ENCODE results near the gene PRRT4.

PRRT4 gene

DNA sequence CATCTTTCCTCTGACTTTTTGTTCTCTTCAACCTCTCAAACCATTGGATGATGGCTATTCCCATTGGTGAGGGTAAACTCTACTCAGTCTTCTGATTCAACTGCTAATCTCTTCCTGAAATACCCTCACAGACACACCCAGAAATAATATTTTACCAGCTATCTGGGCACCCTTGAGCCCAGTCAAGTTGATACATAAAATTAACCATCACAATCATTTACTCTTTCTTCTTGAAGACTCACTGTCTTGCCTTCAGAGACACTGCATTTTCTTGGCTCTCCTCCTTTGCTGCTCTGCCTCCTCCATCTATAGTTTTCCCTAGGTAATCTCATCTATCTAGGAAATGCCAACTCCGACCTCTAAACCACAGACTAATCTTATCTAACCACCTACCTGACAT lies 12.6 kb upstream of the PRRT4 start:
- no peak for DNase-seq (ENCODE audit: low read depth in 3 of 3)

DNA sequence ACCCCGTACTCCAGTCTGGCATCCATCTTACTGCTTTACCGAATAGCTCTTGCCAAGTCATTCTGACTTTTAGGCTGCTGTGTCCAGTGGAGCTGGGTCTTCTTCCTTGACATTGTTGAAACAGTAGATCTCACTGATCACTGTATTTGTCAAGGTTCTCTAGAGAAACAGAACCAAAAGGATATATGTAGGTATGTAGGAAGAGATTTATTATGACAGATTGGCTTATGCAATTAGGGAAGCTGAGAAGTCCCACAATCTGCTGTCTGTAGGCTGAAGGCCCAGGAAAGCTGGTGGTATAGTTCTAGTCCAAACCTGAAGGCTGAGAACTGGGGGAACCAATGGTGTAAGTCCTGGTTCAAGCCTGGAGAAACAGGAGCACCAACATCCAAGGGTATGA lies 12.1 kb upstream of the PRRT4 start:
- no peak for DNase-seq (ENCODE audit: low read depth in 3 of 3)

DNA sequence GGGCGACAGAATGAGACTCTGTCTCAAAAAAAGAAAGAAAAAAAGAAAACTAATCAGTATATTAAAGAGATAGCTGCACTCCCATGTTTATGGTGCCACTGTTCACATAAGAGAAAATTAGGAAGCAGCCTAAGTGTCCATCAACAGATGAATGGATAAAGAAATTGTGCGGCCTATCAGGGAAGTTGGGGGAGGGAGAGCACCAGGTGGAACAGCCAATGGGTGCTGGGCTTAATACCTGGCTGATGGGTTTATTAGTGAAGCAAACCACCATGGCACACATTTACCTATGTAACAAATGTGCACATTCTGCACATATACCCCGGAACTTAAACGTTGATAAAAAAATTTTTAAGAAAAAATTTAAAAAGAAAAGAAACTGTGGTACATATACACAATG lies 9.0 kb upstream of the PRRT4 start:
- DNase-seq (ENCODE audit: low read depth in 3 of 3): no peak

DNA sequence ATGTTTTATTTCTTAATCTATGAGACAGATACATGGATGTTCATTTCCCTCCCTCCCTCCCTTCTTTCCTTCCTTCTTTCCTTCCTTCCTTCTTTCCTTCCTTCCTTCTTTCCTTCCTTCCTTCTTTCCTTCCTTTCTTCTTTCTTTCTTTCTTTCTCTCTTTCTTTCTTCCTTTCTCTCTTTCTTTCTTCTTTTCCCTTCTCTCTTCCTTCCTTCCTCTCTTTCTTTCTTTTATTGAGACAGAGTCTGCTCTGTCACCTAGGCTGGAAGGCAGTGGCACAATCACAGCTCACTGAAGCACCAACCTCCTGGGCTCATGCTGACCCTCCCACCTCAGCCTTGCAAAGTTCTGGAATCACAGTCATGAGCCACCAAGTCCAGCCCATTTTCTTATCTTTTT lies 5.5 kb upstream of the PRRT4 start:
- DNase-seq (ENCODE audit: low read depth in 3 of 3): no peak

DNA sequence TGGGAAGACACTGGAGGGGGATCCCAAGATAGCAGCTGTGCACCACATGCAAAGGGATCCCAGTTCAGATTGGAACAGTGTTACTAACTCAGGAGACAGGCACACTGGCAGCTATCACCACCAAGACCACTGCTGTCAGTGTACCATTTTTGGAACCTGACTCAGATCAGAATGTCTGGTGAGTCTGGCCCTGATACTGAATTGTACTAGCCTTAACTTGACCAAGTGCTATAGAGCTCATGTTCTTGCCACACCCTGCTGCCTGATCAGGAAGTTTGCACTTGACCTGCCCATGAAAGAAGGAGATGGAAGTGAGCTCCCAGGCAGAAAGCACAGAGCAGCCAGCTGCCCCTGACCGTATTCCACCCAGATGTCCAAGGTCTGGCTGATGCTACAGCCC lies 4.8 kb upstream of the PRRT4 start:
- DNase-seq (ENCODE audit: low read depth in 3 of 3): no peak

DNA sequence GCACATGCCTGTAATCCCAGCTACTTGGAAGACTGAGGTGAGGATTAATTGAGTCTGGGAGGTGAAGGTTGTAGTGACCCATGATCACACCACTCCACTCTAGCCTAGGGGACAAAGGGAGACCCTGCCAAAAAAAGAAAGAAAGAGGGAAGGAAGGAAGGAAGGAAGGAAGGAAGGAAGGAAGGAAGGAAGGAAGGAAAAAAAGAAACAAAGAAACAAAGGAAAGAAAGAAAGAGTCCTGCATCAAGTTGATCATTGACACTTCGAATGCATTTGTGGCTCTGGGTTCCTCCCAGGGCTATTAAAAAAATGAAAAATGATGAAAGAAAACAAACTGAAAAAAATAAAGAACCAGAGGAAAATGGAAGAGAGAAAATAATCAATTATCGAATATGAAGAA lies 3.9 kb upstream of the PRRT4 start:
- DNase-seq (ENCODE audit: low read depth in 3 of 3): no peak

DNA sequence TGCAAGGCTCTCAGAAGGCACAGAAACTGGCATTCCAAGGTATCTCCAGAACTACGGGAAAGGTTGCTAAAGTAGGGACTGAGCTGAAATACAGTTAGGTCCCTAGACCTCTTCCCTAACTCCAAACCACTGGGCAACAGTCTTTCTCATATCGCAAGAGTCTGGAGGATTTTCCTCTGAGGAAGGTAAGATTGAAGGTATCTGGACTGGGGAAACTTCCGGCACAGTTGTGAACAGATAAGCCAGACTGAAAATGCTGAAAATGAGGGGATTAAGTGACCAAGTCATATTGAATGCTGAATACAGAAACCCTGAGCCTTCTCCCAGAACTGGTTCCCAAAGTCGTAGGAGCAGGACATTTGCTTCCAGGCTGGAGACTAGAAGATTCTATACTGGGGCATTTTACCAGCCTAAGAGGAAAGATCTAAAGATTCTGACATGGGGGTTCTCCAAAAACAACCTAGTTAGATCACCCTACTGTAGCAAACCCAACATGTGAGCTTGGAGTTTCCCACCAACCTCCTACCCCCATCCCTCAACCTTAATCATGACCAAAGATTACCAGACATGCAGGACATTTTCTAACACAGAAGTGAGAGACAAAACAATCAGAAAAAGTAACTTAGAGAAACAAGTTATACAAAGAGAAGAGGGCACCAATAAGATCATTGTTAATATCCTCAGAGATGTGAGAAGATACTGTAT lies 2.8 kb upstream of the PRRT4 start:
- DNase-seq (ENCODE audit: low read depth in 3 of 3): no peak

DNA sequence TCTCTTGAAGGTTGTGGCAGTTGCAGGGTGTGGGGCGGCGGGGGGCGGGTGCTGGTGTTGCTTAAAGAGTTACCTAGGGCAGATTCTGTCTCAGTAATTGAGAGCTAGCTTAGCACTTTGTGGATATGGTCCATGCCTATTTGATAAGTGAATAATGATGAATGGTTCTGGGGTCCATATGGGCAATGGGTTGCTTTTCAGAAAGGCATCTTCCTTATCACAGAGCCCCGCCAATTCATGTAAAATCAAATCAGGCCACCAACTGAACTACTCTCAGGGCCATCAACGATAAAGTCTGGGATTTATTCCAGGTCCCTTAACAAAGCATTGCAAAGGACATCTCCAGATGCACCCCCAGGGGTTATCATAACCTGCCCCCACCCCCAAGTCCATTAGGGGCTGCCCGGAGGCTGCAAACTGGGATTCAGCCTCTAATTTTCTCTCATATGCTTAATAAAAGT lies 1.8 kb upstream of the PRRT4 start:
- DNase-seq (ENCODE audit: low read depth in 3 of 3): no peak

DNA sequence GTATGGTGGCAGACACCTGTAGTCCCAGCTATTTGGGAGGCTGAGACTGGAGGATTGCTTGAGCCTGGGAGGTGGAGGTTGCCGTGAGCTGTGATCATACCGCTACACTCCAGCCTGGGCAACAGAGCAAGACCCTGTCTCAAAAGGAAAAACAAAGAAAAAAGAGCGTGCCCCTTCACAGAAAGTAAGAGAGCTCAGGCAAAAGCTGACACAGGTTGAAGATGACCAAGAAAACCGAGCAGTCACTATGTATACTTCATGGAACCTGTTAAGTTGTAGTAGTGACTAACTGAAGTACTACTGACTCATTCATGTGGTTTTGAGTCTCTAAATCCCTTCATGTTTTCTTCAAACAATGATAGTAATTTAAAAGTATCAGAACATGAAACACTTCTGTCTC lies 1.2 kb upstream of the PRRT4 start:
- no peak for DNase-seq (ENCODE audit: low read depth in 3 of 3)

DNA sequence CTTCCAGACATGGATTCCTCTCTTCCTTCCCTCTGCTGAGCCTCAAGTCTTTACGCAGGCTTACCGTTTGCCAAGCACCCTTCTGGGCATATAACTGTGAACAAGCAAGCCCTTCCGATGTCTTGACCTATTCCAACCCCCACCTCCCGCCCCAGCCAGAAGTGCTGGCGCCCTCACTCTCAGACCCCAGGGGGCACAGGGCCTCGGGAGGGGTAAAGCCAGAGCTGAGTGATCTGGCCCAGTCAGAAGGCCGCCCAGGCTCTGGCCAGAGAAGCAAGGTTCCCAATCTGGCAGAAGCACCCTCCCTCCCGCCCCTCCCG lies 1.2 kb downstream of the PRRT4 start:
- DNase-seq (ENCODE audit: low read depth in 3 of 3): no peak

DNA sequence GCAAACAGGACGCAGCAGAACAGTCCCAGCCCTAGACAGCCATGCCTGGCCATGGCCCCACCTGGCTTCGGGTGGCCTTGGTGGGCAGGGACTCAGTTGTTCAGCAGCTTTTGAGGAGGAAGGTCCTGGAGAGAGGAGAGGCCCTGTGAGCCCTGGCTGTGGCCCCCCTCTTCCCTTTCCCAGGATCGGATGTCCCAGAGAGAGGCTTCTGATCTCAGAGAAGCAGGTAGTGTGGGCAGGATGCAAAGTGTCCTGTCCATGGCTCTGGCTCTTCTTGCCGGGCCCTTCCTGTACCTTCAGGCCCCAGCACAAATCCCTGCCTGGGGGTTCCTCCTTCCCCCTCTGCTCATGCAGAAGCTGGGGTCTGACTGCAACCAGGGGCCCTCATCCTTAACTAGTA lies 1.6 kb downstream of the PRRT4 start:
- DNase-seq (ENCODE audit: low read depth in 3 of 3): no peak

DNA sequence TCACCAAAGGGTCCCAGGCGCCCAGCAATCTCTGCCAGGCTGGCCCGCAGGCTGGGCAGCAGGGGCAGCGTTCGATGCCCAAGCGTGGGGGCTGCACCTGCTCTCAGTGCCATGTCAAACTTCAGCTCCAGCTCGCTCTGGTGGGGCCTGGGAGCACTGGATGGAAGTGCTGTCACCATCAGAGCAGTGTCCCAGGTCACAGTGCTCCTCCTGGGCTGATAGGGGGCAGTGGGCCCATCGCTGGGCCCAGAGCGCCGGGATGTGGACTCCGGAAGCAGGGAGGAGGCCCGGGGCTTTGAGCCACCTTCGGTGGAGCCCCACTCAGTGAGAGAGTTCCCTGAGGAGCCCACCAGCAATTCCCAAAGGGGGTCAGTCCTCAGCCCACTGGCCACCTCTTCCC lies 2.2 kb downstream of the PRRT4 start:
- DNase-seq (ENCODE audit: low read depth in 3 of 3): no peak

DNA sequence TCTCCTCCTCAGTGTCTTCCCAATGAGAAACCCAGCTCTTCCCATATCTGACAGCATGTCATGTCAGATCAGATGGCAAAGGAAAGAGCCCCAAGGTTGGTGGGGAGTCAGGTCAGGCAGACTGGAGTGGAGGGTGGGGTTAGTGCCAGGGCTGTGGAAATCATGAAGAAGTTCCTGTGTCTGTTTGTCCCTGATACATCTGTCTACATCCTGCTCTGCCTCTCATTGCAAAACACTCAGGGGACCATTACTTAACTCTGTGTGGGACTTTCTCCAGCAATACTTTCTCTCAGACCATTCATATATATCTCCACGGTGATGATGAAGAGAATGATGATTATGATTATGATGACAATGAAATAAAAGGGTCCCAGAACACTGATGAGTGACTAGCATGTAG lies 3.3 kb downstream of the PRRT4 start:
- DNase-seq (ENCODE audit: low read depth in 3 of 3): no peak

DNA sequence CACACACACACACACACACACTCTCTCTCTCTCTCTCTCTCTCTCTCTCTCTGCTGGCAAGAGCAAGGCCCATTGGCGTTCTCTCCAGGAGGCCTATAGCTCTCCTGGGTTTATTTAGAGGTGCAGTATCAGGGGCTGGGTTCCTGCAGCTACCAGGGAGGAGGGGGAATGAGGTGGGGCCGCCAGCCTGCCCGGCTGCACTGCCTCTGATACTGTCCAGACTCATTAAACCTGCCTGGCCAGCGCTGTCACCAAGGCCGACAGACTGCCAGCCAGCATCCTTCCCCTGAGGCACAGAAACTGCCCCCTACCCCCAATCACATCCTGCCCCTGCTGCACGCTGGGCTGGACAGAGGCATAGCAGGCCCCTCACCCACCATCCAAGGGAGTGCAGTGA lies 4.3 kb downstream of the PRRT4 start:
- DNase-seq (ENCODE audit: low read depth in 3 of 3): no peak

DNA sequence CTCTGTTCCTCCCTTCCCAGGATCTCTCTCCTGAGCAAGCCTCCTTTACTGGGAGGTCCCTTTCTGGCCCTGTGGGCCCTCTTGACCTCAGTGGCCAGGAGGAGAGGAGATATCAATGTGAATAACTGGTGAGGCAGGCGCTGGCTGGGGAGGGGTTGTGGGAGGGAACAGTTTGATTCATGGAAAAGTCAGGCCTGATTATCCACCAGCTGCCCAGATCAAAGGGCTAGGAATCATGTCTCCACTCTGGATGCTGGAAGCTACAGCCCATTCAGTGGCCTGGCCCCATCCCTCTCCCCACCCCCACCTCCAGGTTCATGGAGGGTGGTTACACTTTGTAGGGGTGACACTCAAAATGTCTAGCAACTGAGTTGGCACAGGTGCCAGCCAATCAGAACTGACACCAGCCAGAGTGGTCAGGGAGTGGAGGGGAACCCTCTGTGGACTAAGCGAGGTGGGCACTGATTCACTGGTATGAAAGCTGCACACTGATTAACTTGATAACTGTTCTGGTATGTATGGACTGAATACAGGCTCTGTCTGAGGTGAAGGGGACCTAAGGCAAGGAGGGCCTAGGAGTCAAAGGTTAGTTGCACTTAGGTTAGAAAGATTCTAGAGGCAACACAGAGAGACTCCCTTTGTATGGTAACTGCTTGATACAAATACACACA lies 4.8 kb downstream of the PRRT4 start:
- DNase-seq (ENCODE audit: low read depth in 3 of 3): no peak

DNA sequence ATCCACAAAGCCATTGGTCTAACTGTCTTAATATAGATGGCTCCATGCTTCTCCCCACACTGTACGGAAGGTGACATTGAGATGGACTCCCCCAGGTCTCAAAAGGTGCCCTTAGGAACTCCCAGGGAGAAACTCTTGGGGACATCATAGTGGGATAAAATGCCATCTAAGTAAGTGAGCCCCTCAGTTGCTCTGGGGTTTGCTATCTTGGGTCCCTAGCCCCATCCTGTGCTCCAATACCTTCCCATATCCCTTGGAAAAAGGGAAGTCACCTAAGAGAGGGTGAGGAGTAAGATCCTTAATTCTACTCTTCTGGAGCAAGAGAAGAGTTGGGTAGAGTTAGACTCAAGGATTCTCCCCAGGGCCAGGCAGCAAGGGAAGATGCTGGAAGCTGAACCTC lies 7.9 kb downstream of the PRRT4 start:
- no peak for DNase-seq (ENCODE audit: low read depth in 3 of 3)

DNA sequence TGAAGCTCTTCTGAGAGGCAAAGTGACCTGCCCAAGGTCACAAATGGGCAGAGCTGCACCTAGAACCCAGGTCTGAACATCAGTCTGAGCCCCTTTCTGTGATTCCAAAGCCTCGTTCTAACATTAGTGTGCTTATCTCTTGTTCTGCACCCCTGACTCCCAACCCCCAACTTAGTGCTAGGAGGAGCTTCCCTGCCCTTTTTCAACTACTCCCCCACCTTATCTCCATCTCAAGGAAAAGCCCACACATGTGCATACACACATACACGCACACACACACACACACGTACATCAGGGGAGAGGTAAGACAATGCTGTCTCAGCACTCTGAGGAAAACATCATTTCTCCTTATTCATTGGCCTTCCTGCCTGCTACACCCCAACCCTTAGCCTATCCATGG lies 8.3 kb downstream of the PRRT4 start:
- DNase-seq (ENCODE audit: low read depth in 3 of 3): no peak

DNA sequence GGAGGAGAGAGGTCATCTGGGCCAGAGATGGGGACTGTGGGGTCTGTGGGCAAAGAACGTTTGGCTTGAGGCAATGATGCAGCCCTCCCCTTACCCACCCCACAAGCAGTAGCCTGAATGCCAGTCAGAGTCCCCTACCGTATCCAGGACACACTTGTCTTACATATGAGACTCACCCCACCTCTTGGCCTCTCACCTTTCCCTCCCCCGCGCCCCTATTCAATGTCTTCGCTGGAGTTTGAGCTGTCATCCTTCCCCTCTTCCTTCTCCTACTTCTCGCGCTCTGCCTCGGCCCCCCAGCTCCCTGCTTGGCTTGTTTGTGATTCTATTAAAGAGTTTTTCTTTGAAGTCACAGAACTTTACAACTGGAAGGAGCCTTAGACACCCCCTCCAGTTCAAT lies 8.9 kb downstream of the PRRT4 start:
- no peak for DNase-seq (ENCODE audit: low read depth in 3 of 3)

DNA sequence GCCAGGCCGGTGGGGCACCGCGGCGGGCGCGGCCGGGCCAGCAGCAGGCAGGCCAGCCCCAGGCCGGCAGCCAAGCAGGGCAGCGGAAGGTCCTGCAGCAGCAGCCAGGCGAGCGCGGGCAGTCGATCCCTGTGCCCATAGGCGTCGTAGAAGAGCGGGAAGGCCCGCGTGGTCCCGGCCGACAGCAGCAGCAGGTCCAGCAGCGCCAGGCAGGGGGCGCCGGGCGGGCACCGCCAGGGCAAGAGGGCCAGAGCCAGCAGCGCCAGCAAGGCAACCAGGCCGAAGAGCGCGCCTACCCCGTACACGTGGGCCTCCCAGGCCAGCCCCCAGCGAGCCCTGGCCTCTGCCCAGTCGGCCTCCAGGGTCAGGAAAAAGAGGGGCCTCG lies 9.3 kb downstream of the PRRT4 start:
- peak in 1 of 3 experiments; percentile 30 for DNase-seq (ENCODE audit: low read depth in 3 of 3)

DNA sequence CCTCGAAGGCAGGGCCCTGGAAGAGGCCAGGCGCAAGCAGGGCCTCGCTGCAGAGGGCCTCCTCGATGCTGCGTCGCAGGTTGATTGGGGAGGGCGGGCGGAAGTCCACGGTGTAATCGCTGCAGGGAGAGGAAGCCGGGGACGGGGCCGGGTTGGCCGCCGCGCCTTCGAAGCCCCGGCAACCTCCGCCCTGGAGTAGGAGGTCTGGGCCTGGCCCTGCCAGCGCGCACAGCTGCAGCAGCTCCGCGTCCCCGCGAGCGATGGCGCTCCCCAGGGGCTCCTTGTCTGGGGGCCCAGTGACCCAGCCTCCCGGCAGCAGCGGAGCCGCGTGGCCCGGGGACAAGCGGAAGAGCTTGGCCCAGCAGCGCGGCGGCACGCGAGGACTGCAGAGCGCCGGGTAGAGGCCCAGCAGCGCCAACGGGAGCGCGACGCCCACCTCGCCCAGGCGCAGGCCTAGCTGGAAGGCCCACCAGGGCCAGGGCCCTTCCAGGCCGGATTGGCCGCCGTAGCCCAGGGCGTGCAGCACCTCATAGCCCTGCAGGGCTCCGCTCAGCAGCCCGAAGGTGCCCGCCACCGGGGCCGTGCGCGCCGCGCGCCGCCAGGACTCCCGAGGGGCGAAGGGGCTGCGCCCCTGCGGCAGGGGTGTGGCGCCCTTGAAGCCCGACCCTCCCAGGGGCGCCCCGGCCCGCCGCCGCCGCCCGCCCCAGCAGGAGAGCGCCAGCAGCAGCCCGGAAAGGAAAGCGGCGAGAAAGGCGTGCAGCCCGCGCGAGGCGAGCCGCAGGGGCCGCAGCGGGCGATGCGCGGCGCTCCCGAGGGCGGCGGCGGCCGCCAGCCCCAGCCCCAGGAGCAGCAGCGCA lies 10.0 kb downstream of the PRRT4 start:
- DNase-seq (ENCODE audit: low read depth in 3 of 3): no peak

DNA sequence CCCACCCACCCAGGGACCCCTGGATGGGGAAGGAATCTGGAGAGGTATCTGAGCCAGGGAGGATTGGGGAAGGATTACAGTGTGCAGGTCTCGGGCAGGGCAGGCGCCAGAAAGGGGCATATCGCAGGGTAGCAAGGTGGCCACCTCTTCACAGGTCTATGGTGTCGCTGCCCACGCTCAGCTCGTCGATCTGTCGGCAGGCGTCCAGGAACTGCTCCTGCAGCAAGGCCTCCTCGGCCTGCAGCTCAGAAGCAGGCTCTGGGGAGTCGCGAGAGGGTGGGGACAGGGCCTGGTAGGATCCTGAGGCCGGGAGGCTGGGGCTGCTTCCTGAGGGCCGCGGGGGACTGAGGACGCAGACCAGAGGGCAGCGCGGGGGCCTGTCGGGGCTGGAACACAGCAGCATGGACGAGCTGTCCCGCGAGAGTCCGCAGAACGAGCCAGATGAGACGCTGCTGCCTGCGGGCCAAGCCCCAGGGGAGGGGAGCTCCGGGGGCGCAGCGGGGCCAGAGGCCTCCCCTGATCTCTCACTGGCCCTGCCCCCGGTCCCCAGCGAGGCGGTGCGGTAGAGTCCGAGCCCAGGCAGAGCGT lies 10.7 kb downstream of the PRRT4 start:
- DNase-seq (ENCODE audit: low read depth in 3 of 3): no peak

DNA sequence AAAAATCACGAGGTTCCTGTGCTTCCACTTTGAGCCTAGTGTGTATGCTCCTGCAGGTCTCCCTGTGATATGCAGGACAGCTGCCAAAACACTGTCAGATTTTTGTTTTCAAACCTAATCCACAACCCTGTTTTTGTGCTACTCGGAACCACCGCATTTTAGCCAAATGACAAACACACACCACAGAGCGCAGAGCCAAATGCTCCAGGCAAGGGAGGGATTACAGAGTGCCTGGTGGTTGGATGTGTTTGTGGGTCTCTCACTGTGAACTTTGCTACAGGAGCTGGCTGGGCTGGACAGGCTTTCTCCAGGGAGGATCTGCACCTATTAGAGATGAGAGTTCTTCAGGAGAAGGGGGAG lies 12.0 kb downstream of the PRRT4 start:
- no peak for DNase-seq (ENCODE audit: low read depth in 3 of 3)

DNA sequence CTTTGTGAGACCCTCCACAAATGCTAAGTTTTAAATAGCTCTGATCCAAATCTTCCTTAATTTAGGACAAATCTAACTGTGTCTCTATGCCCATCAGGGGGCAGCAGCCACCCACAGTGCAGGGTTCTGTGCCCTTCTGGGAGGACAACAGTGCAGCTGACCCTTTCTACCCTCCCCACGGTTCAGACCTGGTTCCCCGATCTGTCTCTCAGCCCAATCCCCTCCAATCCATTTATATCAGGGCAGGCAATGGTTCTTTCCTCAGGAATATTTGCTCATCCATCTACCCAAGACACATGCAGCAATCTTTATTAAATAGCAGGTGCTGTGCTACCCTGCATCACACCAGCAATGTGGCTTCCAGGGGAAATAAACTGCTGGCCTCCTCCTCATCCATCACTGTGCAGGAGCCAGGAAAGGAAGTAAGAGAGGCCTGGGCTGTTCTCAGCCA lies 13.8 kb downstream of the PRRT4 start:
- peak in 1 of 3 experiments; percentile 22 for DNase-seq (ENCODE audit: low read depth in 3 of 3)
